T-helper 17 cell (primary cell): ENCODE results near the gene TCERG1. TPM values are rescaled to one million over a fixed set of nuclear protein-coding genes. Genes with fewer than 3 reads are reported as not detected.

Experiments used
- ATAC-seq: fragments of 150-1000 bp; cut with Tn5 transposase; 2 replicates; pipeline ENCODE4 v1.10.0; 2021; ENCODE audit warnings: mild to moderate bottlenecking, moderate library complexity
- DNase-seq, 3 donors: peaks; one replicate each; pipeline versions ENCODE4 v3.0.0 to v3.0.0-alpha.2; 2020 to 2021
- H3K9me3 ChIP-seq: one replicate; pipeline ENCODE4 v1.7.0; 2013; ENCODE audit warnings: low read length, mild to moderate bottlenecking; ENCODE audit not compliant: control insufficient read depth, poor library complexity, severe bottlenecking
- H3K27ac Mint-ChIP-seq: one replicate; pipeline ENCODE4 v1.8.0; 2022; ENCODE audit warnings: mild to moderate bottlenecking, moderate library complexity, mixed read lengths
- H3K27me3 Mint-ChIP-seq: one replicate; pipeline ENCODE4 v1.8.0; 2022; ENCODE audit warnings: mixed read lengths
- H3K36me3 Mint-ChIP-seq: one replicate; pipeline ENCODE4 v1.8.0; 2022; ENCODE audit warnings: low read depth, mixed read lengths
- H3K4me1 Mint-ChIP-seq: one replicate; pipeline ENCODE4 v1.8.0; 2022; ENCODE audit warnings: mild to moderate bottlenecking, mixed read lengths
- H3K4me3 Mint-ChIP-seq: one replicate; pipeline ENCODE4 v1.8.0; 2022; ENCODE audit warnings: mild to moderate bottlenecking, moderate library complexity, mixed read lengths
- total RNA-seq, 4 donors: library from RNA in 2 of 4; stranded (reverse) in 2 of 4; gene quantifications; one replicate each; pipeline ENCODE4 v1.2.3 and lab custom pipeline; 2022 to 2026

The TCERG1 gene
- total RNA-seq, 2 donors from 2014 or later = 84.6 to 98.1 TPM

DNA sequence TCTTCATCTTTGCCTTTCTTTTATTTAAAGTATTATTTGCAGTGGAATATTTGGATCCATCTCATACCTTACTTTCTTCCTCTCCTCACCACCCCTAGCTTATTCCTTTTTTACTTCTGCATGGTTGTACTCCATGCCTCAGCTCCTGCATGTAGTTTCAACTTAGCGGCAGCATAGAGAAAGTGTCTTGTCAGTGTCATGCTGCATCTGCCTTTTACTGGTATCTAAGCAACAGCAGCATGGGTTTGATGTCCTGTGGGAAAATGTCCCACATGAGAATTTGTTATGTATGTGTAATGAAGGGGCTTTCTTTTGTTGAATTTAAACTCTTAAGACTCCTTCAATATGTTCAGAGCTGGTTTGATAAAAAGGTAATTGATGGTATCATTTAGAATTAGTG lies 20.6 kb downstream of the TCERG1 start:
- no peak overlapping the region for H3K27ac Mint-ChIP-seq
- peaks cover 11% of the 10 kb centered on the region for H3K36me3 Mint-ChIP-seq
- peaks cover 14% of the 10 kb centered on the region for H3K4me1 Mint-ChIP-seq
- H3K4me3 Mint-ChIP-seq = no peak overlapping the region
- H3K27me3 Mint-ChIP-seq = no peaks in the 10 kb centered on the region
- DNase-seq (no peak), ATAC-seq (no peak)
- no peaks in the 10 kb centered on the region for H3K9me3 ChIP-seq

DNA sequence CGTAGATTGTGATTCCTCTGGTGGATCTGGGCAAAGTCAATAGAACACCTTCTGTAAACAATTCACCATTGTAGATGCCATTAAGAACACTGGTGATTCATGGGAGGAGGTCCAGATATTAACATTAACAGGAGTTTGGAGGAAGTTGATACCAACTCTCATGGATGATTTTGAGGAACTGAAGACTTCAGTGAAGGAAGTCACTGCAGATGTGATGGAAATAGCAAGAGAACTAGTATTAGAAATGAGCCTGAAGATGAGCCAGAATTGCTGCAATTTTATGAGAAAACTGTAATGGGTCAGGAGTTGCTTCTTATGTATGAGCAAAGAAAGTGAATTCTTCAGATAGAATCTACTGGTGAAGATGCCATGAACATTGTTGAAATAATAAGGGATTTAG lies 26.9 kb downstream of the TCERG1 start:
- Mint-ChIP-seq H3K4me1 (peaks cover 12% of the 10 kb centered on the region), H3K27me3 (no peaks in the 10 kb centered on the region), H3K4me3 (no peak overlapping the region), H3K36me3 (peaks cover 14% of the 10 kb centered on the region), H3K27ac (no peak overlapping the region)
- ATAC-seq (no peak), DNase-seq (no peak)
- H3K9me3 ChIP-seq = no peaks in the 10 kb centered on the region

DNA sequence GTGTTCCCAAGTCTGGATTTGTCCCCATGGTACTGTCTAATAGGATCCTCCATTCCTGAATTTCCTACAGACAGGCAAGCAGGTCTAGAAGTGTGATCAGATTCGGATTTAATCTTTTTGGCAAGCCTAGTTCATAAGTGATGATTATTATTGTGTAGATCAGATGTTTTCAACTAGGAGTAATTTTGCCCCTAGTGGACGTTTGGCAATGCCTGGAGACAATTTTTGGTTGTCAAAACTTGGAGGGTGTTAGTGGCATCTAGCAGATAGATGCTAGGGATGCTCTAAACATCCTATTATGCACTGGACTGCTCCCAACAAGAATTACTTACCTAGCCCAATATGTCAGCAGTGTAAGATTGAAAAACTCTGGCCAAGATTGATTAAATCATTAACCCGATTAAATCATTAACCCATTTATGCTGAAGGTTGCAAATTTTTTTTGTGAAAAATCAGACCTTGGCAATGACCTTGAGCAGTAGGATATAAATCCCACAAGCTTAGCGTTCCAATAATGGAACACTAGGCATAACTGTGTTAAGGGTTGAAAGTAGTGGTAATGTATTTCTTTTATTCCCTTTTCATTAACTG lies 28.2 kb downstream of the TCERG1 start:
- Mint-ChIP-seq H3K27me3 (no peaks in the 10 kb centered on the region), H3K4me1 (peaks cover 12% of the 10 kb centered on the region), H3K36me3 (peaks cover 14% of the 10 kb centered on the region), H3K4me3 (no peak overlapping the region), H3K27ac (no peak overlapping the region)
- H3K9me3 ChIP-seq = no peaks in the 10 kb centered on the region
- ATAC-seq (no peak), DNase-seq (no peak)

DNA sequence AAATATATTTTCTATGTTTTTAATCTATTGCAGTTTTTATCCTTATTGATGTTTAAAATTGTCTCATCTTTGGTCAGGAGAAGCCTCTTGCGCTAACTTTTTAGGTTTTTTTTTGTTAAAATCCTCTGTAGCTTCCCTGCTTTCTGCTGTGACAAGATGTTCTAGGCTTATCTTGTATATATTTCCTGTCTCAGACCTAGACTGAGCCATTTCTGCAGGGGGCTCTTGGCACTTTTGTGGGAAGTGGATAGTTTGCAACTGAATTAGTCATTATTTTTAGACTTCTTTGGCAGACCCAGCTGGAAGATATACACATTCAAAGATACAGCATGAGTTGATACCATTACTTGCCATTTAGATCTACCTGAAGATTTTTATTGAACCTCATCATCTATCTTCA lies 28.8 kb downstream of the TCERG1 start:
- no peak overlapping the region for H3K4me3 Mint-ChIP-seq
- H3K27ac Mint-ChIP-seq = no peak overlapping the region
- peaks cover 12% of the 10 kb centered on the region for H3K4me1 Mint-ChIP-seq
- H3K9me3 ChIP-seq = no peaks in the 10 kb centered on the region
- peaks cover 14% of the 10 kb centered on the region for H3K36me3 Mint-ChIP-seq
- no peaks in the 10 kb centered on the region for H3K27me3 Mint-ChIP-seq
- DNase-seq (no peak), ATAC-seq (no peak)

DNA sequence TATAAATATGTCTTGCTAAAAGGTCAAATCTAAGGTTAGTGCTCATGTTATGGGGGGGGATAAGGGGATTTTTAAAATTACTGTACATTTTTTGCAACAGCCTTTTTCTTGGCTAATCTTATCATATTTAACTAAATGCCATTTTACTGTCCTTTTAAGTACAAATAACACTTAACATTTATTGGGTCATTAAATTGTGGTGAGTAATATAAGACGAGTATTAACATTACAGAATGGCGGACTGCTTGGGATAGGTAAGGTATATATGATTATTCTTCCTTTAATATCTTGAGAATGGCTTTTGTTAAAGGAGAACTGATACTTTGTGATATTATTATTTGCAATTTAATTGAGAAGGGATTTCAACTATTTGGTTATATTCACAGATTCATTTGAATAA lies 35.6 kb downstream of the TCERG1 start:
- ATAC-seq (no peak), DNase-seq (no peak)
- Mint-ChIP-seq H3K36me3 (peaks cover 10% of the 10 kb centered on the region), H3K27ac (no peak overlapping the region), H3K4me1 (peaks cover 2% of the 10 kb centered on the region), H3K4me3 (no peak overlapping the region), H3K27me3 (no peaks in the 10 kb centered on the region)
- no peaks in the 10 kb centered on the region for H3K9me3 ChIP-seq

DNA sequence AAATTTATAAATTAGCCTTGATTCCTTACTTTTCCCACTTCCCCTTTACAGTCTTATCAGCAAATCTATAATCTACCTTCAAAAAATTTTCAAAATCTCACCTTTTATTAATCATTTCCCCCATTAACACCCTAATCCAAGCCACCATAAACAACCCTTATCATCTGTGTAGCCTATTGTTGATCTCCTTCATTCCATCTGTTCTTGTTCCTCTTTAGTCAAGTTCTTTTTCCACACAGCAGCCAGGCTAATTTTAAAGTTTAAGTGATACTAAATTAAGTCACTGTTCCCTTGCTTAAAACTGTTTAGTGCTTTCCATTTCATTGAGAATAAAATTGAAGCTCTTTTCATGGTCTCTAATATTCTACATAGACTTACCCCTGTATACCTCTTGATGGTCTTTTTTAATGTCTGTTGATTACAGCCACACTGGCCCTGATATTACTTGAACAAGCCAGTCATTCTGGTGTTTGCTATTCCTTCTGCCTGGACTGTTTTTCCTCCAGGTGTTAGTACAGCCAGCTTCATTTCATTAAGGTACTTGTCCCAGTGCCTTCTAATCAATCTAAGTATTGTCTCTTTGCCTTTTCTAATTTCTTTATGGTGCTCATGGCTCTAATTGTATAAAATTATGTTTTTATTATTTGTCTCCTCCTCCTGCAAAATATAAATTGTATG lies 37.7 kb downstream of the TCERG1 start:
- DNase-seq (no peak), ATAC-seq (no peak)
- no peaks in the 10 kb centered on the region for H3K9me3 ChIP-seq
- H3K4me3 Mint-ChIP-seq = no peak overlapping the region
- no peaks in the 10 kb centered on the region for H3K27me3 Mint-ChIP-seq
- H3K27ac Mint-ChIP-seq = peak overlapping the region; percentile 72
- peaks cover 14% of the 10 kb centered on the region for H3K36me3 Mint-ChIP-seq
- peaks cover 2% of the 10 kb centered on the region for H3K4me1 Mint-ChIP-seq

DNA sequence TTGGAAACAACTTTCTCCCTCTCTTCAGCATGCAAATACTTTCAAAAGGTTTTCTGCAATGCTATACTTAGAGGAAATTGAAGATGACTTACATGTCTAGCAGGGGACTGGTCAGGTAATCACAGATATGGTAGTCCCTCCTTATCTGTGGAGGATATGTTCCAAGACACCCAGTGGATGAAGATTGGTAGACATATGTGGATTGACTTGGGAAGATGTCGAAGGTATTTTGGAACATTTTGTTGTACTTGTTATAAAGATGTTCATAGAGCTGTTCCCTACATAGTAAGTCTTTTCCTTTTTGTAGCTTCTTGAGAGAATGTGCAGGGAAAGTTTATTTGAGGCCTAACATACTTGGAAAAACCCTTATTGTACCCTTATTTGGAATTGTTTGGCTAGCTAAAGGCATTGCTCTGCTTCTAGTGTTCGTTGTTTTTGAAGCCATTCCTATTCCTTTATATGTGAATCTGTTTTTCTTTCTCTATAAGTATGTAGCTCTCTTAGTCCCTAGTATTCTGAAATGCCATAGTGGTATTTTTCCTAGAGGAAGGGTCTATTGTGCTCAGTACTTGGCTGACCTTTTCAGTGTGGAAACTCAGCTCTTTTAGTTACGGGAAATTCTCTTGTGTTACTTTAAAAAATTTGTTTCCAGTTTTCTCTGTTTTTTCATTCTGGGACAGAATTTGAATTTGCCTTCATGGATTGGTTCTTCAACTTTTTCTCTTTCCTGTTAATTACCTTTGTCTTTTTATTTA lies 43.1 kb downstream of the TCERG1 start:
- Mint-ChIP-seq H3K27ac (peak overlapping the region; percentile 45), H3K36me3 (peaks cover 8% of the 10 kb centered on the region), H3K4me3 (no peak overlapping the region), H3K27me3 (no peaks in the 10 kb centered on the region), H3K4me1 (peaks cover 2% of the 10 kb centered on the region)
- H3K9me3 ChIP-seq = no peaks in the 10 kb centered on the region
- DNase-seq (no peak), ATAC-seq (no peak)

DNA sequence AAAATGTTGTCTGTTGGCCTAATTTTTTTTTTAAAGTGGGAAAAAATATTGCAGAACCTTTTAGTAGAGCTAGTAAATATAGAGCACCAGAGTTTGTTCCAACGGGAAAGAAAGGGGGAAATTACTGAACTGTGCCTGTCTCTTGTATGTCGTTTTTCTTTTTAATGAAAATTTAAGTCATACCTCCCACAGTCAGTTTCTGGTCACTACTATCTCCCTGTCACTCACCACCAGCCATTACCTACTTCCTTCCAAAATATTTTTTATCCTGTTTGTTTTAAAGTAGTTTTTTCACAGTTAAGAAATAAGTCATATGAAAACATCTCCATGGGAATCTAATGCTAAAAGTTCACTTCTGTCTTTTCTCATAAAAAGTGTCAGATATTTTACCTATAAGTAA lies 47.5 kb downstream of the TCERG1 start:
- no peak overlapping the region for H3K27ac Mint-ChIP-seq
- H3K36me3 Mint-ChIP-seq = peaks cover 11% of the 10 kb centered on the region
- H3K27me3 Mint-ChIP-seq = no peaks in the 10 kb centered on the region
- no peak overlapping the region for H3K4me3 Mint-ChIP-seq
- H3K4me1 Mint-ChIP-seq = peaks cover 10% of the 10 kb centered on the region
- ATAC-seq = no peak
- H3K9me3 ChIP-seq = no peaks in the 10 kb centered on the region
- no peak for DNase-seq

DNA sequence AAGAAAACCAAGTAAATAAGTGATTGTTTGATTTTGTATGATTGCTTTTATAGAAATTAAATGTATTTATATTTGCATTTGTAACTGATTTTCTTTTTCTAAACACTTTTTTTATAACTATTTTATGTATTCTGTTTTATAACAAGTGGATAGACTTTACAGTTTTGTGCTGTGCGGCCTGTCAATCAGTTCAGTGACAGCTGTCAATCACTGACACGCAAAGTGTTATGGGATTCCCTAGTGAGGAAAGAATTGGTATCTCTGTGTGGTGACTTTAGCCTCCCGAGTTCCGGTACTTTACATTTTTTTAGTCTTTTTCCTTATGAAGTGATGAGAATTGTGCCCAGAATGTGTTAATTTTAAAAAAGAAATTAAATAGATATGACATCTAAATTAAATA lies 52.5 kb downstream of the TCERG1 start:
- Mint-ChIP-seq H3K4me1 (peaks cover 12% of the 10 kb centered on the region), H3K36me3 (peaks cover 17% of the 10 kb centered on the region), H3K27me3 (no peaks in the 10 kb centered on the region), H3K27ac (no peak overlapping the region), H3K4me3 (no peak overlapping the region)
- no peak for DNase-seq
- no peak for ATAC-seq
- H3K9me3 ChIP-seq = no peaks in the 10 kb centered on the region

DNA sequence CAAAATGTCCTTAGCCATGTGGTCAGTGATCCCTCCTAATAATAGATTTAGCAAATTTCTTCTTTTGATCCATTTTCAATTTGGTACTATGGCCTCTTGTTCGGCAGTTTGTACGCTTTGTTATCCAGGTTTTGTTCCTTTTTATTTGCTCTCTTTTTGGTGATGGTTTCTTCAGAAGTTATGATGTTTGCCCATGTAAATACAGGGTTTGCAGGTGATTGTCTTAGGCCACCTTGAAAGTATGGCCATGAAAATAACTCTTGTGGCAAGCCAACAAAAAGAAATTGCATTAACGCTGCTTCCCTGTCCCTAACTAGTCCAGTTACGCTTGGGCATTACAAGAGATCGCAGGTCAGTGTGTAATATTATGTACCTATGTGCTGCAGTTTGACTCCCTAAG lies 60.3 kb downstream of the TCERG1 start:
- H3K36me3 Mint-ChIP-seq = peaks cover 18% of the 10 kb centered on the region
- ATAC-seq = no peak
- H3K4me1 Mint-ChIP-seq = peaks cover 4% of the 10 kb centered on the region
- no peak overlapping the region for H3K27ac Mint-ChIP-seq
- no peaks in the 10 kb centered on the region for H3K27me3 Mint-ChIP-seq
- H3K4me3 Mint-ChIP-seq = no peak overlapping the region
- H3K9me3 ChIP-seq = no peaks in the 10 kb centered on the region
- DNase-seq = no peak

DNA sequence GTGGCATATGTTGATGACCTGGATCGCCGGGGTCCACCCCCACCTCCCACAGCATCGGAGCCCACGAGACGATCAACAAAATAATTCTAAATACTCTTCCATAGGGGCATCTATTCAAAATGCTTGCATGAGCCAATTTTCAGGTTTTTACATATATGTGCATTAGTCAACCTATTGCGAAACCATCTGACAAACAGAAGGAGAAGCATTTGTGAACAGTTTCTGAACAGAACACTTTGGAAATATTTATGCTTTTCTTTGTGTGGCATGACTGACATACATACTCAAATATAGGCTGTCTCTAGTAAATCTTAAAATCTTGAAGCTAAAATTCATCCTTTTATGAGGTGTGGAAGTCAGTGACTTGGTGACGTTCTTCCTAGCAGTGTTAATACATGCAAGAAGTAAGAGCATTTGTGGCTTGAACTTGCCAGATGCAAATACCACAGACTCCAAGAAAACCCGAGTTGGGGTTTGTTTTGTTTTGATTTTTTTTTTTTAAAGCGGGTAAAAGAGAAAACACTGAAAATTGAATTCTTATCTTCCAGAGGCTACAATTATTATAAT lies 63.5 kb downstream of the TCERG1 start:
- no peaks in the 10 kb centered on the region for H3K9me3 ChIP-seq
- H3K27ac Mint-ChIP-seq = no peak overlapping the region
- no peaks in the 10 kb centered on the region for H3K27me3 Mint-ChIP-seq
- DNase-seq (no peak), ATAC-seq (no peak)
- no peak overlapping the region for H3K4me3 Mint-ChIP-seq
- peaks cover 7% of the 10 kb centered on the region for H3K36me3 Mint-ChIP-seq
- H3K4me1 Mint-ChIP-seq = no peaks in the 10 kb centered on the region

DNA sequence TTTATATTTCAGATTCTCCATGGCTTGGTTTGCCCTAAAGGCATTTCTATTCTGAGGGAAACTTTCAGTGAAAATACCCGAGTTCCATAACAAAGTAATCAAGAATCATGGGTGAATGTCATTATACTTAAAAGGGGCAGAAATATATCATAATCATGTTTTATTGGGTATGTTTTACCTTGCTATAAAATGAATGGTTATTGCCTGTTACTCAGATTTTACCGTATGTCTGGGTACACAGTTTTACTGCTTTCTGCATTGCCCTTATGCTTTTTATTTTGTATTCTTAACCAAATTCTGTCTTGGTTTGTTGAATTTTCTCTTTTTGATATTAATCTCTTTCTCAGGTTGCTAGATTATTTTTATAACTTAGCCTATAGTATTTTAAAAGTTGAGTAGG lies 66.3 kb downstream of the TCERG1 start:
- H3K9me3 ChIP-seq = no peaks in the 10 kb centered on the region
- H3K27ac Mint-ChIP-seq = no peak overlapping the region
- H3K4me3 Mint-ChIP-seq = no peak overlapping the region
- ATAC-seq = no peak
- no peak for DNase-seq
- H3K27me3 Mint-ChIP-seq = no peaks in the 10 kb centered on the region
- no peaks in the 10 kb centered on the region for H3K36me3 Mint-ChIP-seq
- H3K4me1 Mint-ChIP-seq = peaks cover 4% of the 10 kb centered on the region

DNA sequence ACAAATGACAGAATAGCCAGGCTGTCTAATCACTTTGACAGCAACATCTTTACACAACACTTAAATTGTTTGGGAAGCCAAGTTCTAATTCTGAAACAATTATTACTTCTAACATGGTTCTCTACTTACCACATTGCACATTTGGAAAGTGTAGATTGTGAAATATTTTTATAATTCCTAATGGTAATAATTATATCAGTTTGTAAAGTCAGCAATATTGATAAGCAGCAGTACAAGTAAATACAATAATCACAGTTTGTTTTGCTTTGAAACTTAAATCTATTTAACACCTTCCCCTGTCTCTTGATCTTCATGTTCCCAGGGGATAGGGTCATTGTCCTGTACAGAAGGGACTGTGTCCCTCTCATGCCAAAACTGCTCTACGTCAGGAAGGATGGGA lies 67.4 kb downstream of the TCERG1 start:
- Mint-ChIP-seq H3K36me3 (no peaks in the 10 kb centered on the region), H3K27me3 (peaks cover 4% of the 10 kb centered on the region), H3K27ac (no peak overlapping the region)

More for the DNA sequence above, 67.4 kb downstream of the TCERG1 start:
- Mint-ChIP-seq H3K4me1 (peaks cover 4% of the 10 kb centered on the region), H3K4me3 (no peak overlapping the region)
- H3K9me3 ChIP-seq = no peaks in the 10 kb centered on the region
- no peak for ATAC-seq
- DNase-seq = no peak
